Ramos (cell line): ENCODE measurements around the gene SSC5D.
"Not testable (repeated sequence)": the region's sequence is repeated elsewhere in the genome, so short reads cannot be mapped to it uniquely, and the experiment has no call there.

ENCODE experiments used
- in situ Hi-C: fragments of 300-500 bp; cut with MboI; formaldehyde crosslinking; loops from one replicate; pipeline ENCODE4 v1.14.3; 2022; ENCODE audit warnings: low sequenced_read_pairs; ENCODE audit not compliant: unreplicated experiment

SSC5D gene

DNA sequence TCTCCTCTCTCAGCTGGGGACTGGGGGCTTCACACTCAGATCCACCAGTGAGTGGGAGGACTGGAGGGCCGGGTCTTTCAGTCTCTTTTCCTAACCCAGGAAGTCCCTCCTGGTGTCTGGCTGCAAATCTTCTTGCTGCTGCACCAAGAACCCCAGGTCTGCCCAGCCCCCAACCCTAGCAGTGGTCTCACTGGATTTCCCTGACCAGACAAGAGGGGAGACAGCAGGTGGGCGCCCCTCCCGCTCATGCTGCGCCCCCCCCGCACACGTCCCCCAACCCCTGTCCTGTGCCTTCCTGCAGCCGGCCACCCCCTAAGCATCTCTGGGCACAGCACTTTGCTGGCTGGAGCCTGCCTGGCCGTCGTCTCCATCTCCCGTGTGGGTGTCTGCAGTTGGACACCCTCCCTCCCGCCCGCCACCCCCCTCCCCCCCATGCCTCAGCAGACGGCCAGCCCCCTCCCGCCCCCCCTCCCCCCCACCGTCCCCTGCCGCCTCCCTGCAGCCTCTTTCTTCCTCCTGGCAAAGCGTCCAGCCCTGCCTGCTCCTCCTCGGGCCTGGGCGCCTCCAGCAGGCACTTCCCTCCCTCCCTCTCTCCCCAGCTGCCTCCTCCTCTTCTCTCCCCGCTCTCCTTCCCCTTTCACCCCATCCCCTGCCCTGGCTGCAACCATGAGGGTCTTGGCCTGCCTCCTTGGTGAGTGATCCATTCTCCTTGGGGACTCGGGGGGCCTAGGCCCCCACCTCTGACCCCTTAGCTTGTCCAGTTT lies at the start of gene SSC5D:
TSS of gene SSC5D (plus strand) at position 513 of the 764 bp plus-strand sequence. CDS start at position 667, 154 bp downstream.
- in situ Hi-C loops = no loop called here

GRCh38 chr19:55439052-55439451 lies 49.2 kb upstream of the SSC5D start:
- in situ Hi-C loops = no loop called here

DNA sequence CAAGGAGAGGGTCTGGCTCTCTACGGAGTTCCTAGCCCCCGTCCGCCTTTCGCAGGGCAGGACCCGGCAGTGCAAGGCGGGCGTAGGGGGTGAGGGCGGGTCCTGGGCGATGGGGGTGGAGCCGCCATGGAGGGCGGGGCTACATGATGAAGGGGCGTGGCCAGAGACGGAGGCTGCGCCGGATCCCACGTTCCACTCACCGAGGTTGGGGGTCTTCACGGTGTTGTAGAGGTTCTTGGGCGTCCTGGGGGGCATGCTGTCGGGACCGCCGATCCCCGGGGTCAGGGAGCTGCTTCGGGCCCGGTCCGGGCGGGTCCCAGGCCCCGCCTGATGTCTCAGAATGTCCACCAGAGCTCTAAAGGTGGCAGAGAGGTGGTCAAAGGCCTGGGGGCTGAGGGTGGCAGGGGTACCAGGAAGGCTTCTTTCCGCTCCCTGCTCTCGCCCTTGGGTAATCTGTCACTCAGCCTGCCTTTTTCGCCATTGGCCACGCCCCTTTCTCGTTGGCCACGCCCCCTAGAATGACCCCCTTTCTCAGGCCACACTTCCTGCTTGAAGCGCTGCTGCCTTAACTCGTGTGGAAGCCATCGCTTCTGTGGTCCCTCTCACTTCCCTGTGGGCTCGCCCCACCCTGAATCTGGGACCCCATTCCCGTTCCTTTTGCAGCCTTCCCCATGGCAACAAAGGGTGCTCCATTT lies 47.7 kb upstream of the SSC5D start:
- in situ Hi-C loops = no loop called here

GRCh38 chr19:55441319-55441691 lies 46.9 kb upstream of the SSC5D start:
- in situ Hi-C loops = no loop called here

GRCh38 chr19:55441692-55442321 lies 46.4 kb upstream of the SSC5D start:
- in situ Hi-C loops = no loop called here

GRCh38 chr19:55442372-55442961 lies 45.8 kb upstream of the SSC5D start:
- in situ Hi-C loops = no loop called here

GRCh38 chr19:55443045-55443823 lies 45.0 kb upstream of the SSC5D start, which contains the start of gene SHISA7:
Gene SHISA7, minus strand, starts transcription at chr19:55443300. Its CDS starts 437 bp downstream, at chr19:55442863.
- in situ Hi-C loops = no loop called here

DNA sequence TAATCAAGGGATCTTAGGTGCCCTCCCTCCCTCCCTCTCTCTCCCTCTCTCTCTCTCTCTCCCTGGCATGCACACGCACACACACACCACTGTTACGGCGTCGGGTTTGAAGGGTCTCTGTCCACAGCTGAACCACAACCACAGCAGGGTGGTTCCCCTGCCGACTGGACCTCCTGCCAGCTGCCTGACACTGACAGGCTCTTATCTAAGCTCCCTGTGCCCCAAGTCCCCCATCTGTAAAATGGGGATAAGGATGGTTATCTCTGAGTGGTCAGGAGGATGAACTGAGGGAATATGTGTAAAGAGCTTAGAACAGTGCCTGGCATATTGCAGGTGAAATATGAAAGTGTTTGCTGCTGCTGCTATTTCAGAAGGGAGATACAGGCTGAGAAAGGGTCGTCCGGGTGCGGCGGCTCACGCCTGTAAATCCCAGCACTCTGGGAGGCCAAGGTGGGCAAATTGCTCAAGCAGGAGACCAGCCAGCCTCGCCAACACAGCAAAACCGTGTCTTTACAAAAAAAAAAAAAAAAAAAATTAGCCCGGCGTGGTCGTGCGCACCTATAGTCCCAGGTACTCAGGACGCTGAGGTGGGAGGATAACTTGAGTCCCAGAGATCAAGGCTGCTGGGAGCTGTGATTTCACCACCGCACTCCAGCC lies 44.3 kb upstream of the SSC5D start:
- in situ Hi-C loops = no loop called here

DNA sequence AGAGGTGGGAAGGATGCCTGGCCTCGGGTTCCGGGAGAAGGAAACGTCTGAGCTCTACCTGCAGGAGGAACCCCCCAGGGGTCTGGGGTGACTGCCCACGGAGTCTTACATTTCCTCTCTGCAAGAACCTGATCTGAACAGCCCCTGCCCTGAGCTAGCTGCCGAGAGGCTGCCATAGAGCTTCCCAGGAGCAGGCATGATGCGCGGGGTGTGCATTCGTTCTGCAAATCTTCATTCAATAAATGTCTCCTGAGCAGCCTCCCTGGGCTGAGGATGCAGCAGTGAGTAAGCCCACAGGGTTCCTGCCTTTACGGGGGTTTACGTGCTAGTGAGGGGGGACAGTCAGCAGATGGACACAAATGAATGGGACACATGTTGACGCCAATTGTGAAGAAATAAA lies 43.6 kb upstream of the SSC5D start:
- in situ Hi-C loops = no loop called here

DNA sequence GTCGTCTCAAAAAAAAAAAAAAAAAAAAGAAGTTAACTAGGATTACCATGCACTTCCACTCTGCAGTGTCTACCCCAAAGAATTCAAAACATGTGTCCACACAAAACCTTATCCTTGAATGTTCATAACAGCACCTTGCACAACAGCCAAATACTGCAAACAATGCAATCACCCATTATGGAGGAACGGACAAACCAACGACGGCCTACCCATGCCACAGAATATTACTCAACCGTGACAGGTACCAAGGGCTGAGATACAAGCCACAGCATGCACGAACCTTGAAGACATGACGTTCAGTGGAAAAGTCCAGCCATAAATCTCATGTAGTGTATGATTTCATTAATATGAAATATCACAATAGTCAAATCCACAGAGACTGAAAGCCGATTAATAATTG lies 42.2 kb upstream of the SSC5D start:
- in situ Hi-C loops = no loop called here

- in situ Hi-C loops = no loop called here
These were observed 40.6 kb upstream of the SSC5D start for GRCh38 chr19:55447421-55448174.

DNA sequence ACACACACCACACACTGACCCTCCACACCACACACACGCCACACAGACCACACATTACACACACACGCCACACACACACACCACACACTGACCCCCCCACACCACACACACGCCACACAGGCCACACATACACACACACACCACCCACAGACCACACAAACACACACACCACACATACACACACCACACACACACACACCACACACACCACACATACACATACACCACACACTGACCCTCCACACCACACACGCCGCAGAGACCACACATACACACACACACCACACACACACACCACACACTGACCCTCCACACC lies 40.1 kb upstream of the SSC5D start:
- in situ Hi-C loops = not testable (repeated sequence)

DNA sequence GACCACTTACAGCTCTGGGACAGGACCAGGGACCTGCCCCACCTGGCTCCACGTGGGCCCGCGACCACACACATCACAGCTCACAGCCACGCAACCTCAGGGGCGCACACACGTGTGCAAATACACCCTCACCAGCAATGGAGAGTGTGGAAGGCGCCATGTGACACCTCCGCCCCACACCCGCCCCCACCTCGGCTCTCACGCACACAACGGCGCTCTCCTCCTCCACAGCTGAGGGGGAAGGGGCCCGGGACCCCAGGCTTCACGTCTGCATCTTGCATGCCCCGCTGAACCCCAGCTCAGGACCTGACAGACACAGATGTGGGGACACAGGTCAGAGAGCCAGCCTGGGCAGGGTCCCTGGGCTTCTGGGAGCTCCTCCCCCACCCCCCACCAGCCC lies 38.8 kb upstream of the SSC5D start:
- in situ Hi-C loops = no loop called here

GRCh38 chr19:55451163-55451964 lies 36.9 kb upstream of the SSC5D start:
- in situ Hi-C loops = no loop called here

DNA sequence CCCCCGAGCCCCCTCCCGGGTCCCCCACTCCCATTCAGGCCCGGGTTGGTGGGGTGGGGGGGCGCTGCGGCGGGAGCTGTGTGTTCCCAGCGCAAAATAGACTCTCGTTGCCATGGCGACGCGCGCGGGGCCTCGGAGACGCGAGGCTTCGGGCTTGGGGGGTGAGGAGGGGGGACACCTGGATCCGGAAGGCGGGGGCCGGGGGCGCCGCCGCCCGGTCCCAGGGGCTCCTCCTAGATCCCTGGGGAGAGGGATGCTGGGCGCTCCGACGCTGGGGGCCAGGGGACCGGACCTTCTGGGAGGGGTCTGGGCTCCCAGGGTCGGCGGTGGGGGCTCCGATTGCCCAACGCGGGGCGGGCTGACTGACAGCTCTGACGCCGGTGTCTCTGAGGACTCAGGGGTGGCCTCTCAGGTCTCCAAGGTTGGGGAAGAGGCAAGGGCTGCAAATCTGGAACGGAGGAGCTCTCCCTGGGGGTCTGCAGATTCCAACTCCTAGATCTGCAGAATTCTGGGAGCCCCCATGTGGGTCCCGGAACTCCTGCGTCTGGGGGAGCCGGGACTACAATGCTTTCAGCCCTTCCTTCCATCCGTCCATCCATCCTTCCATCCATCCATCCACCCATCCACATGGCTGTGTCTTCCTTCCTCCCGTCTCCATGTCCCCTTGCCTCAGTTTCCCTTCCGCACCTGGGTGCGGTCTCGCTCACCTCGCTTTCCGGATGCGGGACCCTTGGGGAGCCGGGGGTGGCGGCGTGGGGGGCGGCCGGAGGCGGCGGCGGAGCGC lies 36.1 kb upstream of the SSC5D start:
- in situ Hi-C loops = no loop called here

DNA sequence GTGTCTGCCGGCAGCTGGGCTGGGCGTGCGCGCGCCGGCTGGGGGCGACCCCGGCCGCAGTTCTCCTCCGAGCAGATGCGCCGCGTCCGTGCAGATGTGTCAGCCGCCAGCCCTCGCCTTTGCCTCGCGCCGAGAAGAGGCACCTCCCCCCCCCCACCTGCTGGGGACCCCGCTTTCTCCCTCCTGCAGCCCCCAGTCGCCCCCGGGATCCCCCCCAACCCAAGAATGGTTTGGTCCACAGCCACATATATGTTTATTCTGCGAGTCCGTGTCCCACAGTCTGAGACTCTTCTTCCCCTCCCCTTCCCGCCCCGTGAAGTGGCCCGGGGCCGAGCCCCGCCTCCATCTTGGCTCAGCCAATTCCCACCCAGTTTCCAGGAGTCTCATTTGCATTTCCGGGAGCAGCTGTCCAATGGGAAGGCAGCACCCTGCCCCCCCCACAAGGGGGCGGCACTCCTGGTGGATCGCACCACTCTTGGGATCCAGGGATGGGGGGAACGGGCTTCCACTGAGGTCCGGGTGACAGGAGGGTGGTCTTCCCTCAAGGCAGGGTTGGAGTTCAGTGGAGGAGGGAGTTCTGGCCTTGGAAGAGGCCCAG lies 35.4 kb upstream of the SSC5D start:
- in situ Hi-C loops = no loop called here
